Mesodermal cell (in vitro differentiated cells): ENCODE results near the gene CCDC183.
A peak's percentile ranks its signal among the peaks of the same experiment; 100 is the strongest.
"Not testable (repeated sequence)": the region's sequence is repeated elsewhere in the genome, so short reads cannot be mapped to it uniquely, and the experiment has no call there.

ENCODE experiments used
- H3K27ac ChIP-seq: 2 replicates; pipeline ENCODE4 v1.7.0; 2013; ENCODE audit warnings: mild to moderate bottlenecking, low read depth, low read length, moderate library complexity; ENCODE audit not compliant: severe bottlenecking
- H3K36me3 ChIP-seq: 2 replicates; pipeline ENCODE4 v1.7.1; 2013; ENCODE audit warnings: mild to moderate bottlenecking, low read length, moderate library complexity; ENCODE audit not compliant: control insufficient read depth, insufficient read depth
- H3K4me1 ChIP-seq: one replicate; pipeline ENCODE4 v1.7.1; 2013; ENCODE audit warnings: mild to moderate bottlenecking, low read length; ENCODE audit not compliant: insufficient read depth, control insufficient read depth, poor library complexity, severe bottlenecking
- H3K4me3 ChIP-seq: 2 replicates; pipeline ENCODE4 v1.7.0; 2013; ENCODE audit warnings: low read length, control low read depth, mild to moderate bottlenecking; ENCODE audit not compliant: insufficient read depth, poor library complexity, severe bottlenecking; ENCODE audit errors: extremely low read depth
- H3K9me3 ChIP-seq: 2 replicates; pipeline ENCODE4 v1.7.1; 2013; ENCODE audit warnings: mild to moderate bottlenecking, low read length, moderate library complexity; ENCODE audit not compliant: control insufficient read depth
- WGBS, 2 experiments: methylation state at CpG; one replicate each; pipeline ENCODE4 v1.1.5; 2013; ENCODE audit warnings: missing lambda C conversion rate in 2 of 2; ENCODE audit not compliant: insufficient coverage in 2 of 2; 5-methylcytosine and 5-hydroxymethylcytosine counted together

CCDC183 gene

GRCh38 chr9:136837146-136837855 is 41.2 kb downstream of the CCDC183 start:
- Histone ChIP-seq H3K36me3 (peaks cover 37% of the 10 kb centered on the region), H3K4me1 (peaks cover 14% of the 10 kb centered on the region), H3K27ac (no peak overlapping the region), H3K9me3 (no peaks in the 10 kb centered on the region), H3K4me3 (no peak overlapping the region)
- 94 to 98% methylated on average over 10 to 15 of the region's 27 CpGs for WGBS, 2 experiments

GRCh38 chr9:136837856-136838277 is 41.7 kb downstream of the CCDC183 start:
- peaks cover 32% of the 10 kb centered on the region for H3K36me3 ChIP-seq
- peaks cover 14% of the 10 kb centered on the region for H3K4me1 ChIP-seq
- H3K9me3 ChIP-seq, H3K4me3 ChIP-seq, H3K27ac ChIP-seq: not testable (repeated sequence)
- WGBS, 2 experiments, result 95 to 100% methylated on average over 9 to 15 of the region's 15 CpGs

- H3K27ac ChIP-seq, result no peak overlapping the region
- 92 to 93% methylated on average over 21 to 24 of the region's 29 CpGs for WGBS, 2 experiments
Observed at GRCh38 chr9:136838314-136839228, 42.4 kb downstream of the CCDC183 start.

GRCh38 chr9:136839229-136840139 is 43.3 kb downstream of the CCDC183 start:
- H3K9me3 ChIP-seq, result no peaks in the 10 kb centered on the region
- peaks cover 19% of the 10 kb centered on the region for H3K4me1 ChIP-seq
- peaks cover 25% of the 10 kb centered on the region for H3K36me3 ChIP-seq
- 93 to 97% methylated on average over 28 to 33 of the region's 36 CpGs for WGBS, 2 experiments
- H3K4me3 ChIP-seq, result no peak overlapping the region
- H3K27ac ChIP-seq, result peak overlapping the region; percentile 10

More at GRCh38 chr9:136838314-136839228, 42.4 kb downstream of the CCDC183 start:
- Histone ChIP-seq H3K4me3 (no peak overlapping the region), H3K9me3 (no peaks in the 10 kb centered on the region), H3K36me3 (peaks cover 30% of the 10 kb centered on the region), H3K4me1 (peaks cover 19% of the 10 kb centered on the region)

- no peak overlapping the region for H3K4me3 ChIP-seq
- peaks cover 2% of the 10 kb centered on the region for H3K9me3 ChIP-seq
- H3K4me1 ChIP-seq, result peaks cover 19% of the 10 kb centered on the region
- H3K36me3 ChIP-seq, result peaks cover 23% of the 10 kb centered on the region
- 76 to 78% methylated on average over 31 to 32 of the region's 32 CpGs for WGBS, 2 experiments
- H3K27ac ChIP-seq, result peak overlapping the region; percentile 10
Observed at GRCh38 chr9:136840140-136840876, 44.2 kb downstream of the CCDC183 start.

- H3K27ac ChIP-seq, result peak overlapping the region; percentile 24
- 81 to 82% methylated on average over 19 to 25 of the region's 28 CpGs for WGBS, 2 experiments
- peaks cover 6% of the 10 kb centered on the region for H3K9me3 ChIP-seq
- H3K36me3 ChIP-seq, result peaks cover 17% of the 10 kb centered on the region
- no peak overlapping the region for H3K4me3 ChIP-seq
- peaks cover 19% of the 10 kb centered on the region for H3K4me1 ChIP-seq
Observed at GRCh38 chr9:136840877-136841645, 44.9 kb downstream of the CCDC183 start.

- H3K4me3 ChIP-seq, H3K36me3 ChIP-seq, H3K9me3 ChIP-seq: not testable (repeated sequence)
- H3K27ac ChIP-seq, result peak overlapping the region; percentile 24
- H3K4me1 ChIP-seq, result peaks cover 19% of the 10 kb centered on the region
- 63 to 64% methylated on average over 11 to 14 of the region's 16 CpGs for WGBS, 2 experiments
Observed at GRCh38 chr9:136841646-136842379, 45.7 kb downstream of the CCDC183 start.

- Histone ChIP-seq H3K4me1 (peaks cover 19% of the 10 kb centered on the region), H3K27ac (peak within 1 kb of the TSS; percentile 36), H3K4me3 (peak within 1 kb of the TSS; percentile 23)
- not testable (repeated sequence) for H3K36me3 ChIP-seq, H3K9me3 ChIP-seq
- WGBS, 2 experiments, result 6 to 14% methylated on average over 8 to 17 of the region's 27 CpGs
Observed at GRCh38 chr9:136842380-136842948, 46.3 kb downstream of the CCDC183 start, which contains the start of gene AJM1. TSS of gene AJM1 (plus strand) at chr9:136842478. CDS start at chr9:136844415, 1,937 bp downstream.
